OCI-LY7 (cell line): ENCODE measurements around the gene INS. TPM values are rescaled to one million over a fixed set of nuclear protein-coding genes. Genes with fewer than 3 reads are reported as not detected.

Experiments used
- BruUV-seq: library from RNA; stranded (reverse); fragments of 400-500 nt; replicated peaks from 2 replicates; lab custom pipeline; 2021; lab: Mats Ljungman, UMichigan
- CTCF ChIA-PET: fragments of 300-600 bp; sonication (Branson Sonifier 250); formaldehyde crosslinking; loops from one replicate; lab custom pipeline; 2022; ENCODE audit warnings: antibody characterized with exemption; ENCODE audit not compliant: unreplicated experiment; lab: Charles Lee
- POLR2A ChIA-PET: fragments of 300-600 bp; sonication (Branson Sonifier 250); formaldehyde crosslinking; loops from one replicate; lab custom pipeline; 2022; ENCODE audit warnings: antibody characterized with exemption; lab: Charles Lee
- DNase-seq: peaks from one replicate; pipeline ENCODE4 v3.0.0-alpha.2; 2015; ENCODE audit warnings: low spot score
- H2AFZ ChIP-seq: fragments of 200-600 bp; sonication (generic), shearing (Covaris generic); 2 replicates; pipeline ENCODE4 v1.6.1; 2014; ENCODE audit warnings: mild to moderate bottlenecking, antibody characterized with exemption, low read length, moderate library complexity
- H3K27ac ChIP-seq: fragments of 200-600 bp; sonication (generic); 2 replicates; pipeline ENCODE4 v1.5.1; 2014; ENCODE audit warnings: mixed run types, low read depth, mild to moderate bottlenecking, moderate library complexity, low read length, inconsistent platforms; ENCODE audit not compliant: poor library complexity, severe bottlenecking
- H3K36me3 ChIP-seq: fragments of 200-600 bp; sonication (generic); 2 replicates; pipeline ENCODE4 v1.6.1; 2014; ENCODE audit warnings: mild to moderate bottlenecking, antibody characterized with exemption, low read length, moderate library complexity, mixed read lengths; ENCODE audit not compliant: insufficient read depth
- H3K4me1 ChIP-seq: fragments of 200-600 bp; sonication (generic); 2 replicates; pipeline ENCODE4 v1.5.1; 2014; ENCODE audit warnings: mild to moderate bottlenecking, low read length; ENCODE audit not compliant: insufficient read depth, poor library complexity, severe bottlenecking
- H3K4me2 ChIP-seq: fragments of 200-600 bp; sonication (generic); 2 replicates; pipeline ENCODE4 v1.6.1; 2014; ENCODE audit warnings: mild to moderate bottlenecking, low read length
- H3K4me3 ChIP-seq: fragments of 200-600 bp; sonication (generic); 2 replicates; pipeline ENCODE4 v1.5.1; 2014; ENCODE audit warnings: mild to moderate bottlenecking, low read depth, low read length; ENCODE audit not compliant: poor library complexity, severe bottlenecking
- H3K79me2 ChIP-seq: fragments of 200-600 bp; sonication (generic); 2 replicates; pipeline ENCODE4 v1.6.1; 2016; ENCODE audit warnings: low read depth, mild to moderate bottlenecking, low read length, moderate library complexity, mixed read lengths; ENCODE audit not compliant: insufficient read depth
- H3K9me2 ChIP-seq: fragments of 200-600 bp; sonication (generic); 2 replicates; pipeline ENCODE4 v1.6.1; 2016; ENCODE audit warnings: mild to moderate bottlenecking, low read length, mixed read lengths; ENCODE audit not compliant: insufficient read depth
- H3K9me3 ChIP-seq: fragments of 200-600 bp; sonication (generic); 2 replicates; pipeline ENCODE4 v1.6.1; 2014; ENCODE audit warnings: mild to moderate bottlenecking, mixed run types, low read length, mixed read lengths
- H4K20me1 ChIP-seq: fragments of 200-600 bp; sonication (generic); 2 replicates; pipeline ENCODE4 v1.6.1; 2014; ENCODE audit warnings: mild to moderate bottlenecking, antibody characterized with exemption, low read length, moderate library complexity, mixed read lengths; ENCODE audit not compliant: insufficient read depth
- CTCF ChIP-seq: fragments of 200-600 bp; sonication (generic); conservative IDR thresholded peaks from 2 replicates; pipeline ENCODE4 v1.5.1; 2014; ENCODE audit warnings: mild to moderate bottlenecking, antibody characterized with exemption, low read length, moderate library complexity, mixed read lengths
- EZH2phosphoT487 ChIP-seq: fragments of 200-600 bp; sonication (generic); IDR thresholded peaks from 2 replicates; pipeline ENCODE4 v1.6.1; 2018; ENCODE audit warnings: low read depth, borderline replicate concordance, mild to moderate bottlenecking, mixed run types, antibody characterized with exemption, low read length, moderate library complexity, mixed read lengths
- intact Hi-C: fragments of 100-400 bp; cut with micrococcal nuclease; formaldehyde crosslinking; loops from one replicate; pipeline ENCODE4 v1.10.0; 2022; ENCODE audit not compliant: unreplicated experiment
- total RNA-seq, 2 experiments: library from RNA; depleted of rRNA in 1 of 2; stranded (reverse); fragments of >200 nt in 1 of 2; shearing (Covaris generic) in 1 of 2; gene quantifications; 2 replicates each; pipeline ENCODE4 v1.2.3, GENCODE V29; 2014 to 2022

INS gene
- total RNA-seq, 2 experiments from 2014 or later, result not detected

GRCh38 chr11:2168286-2169004 is 7.4 kb upstream of the INS start:
- no peak for DNase-seq
- no peaks in the 10 kb centered on the region for H3K9me2 ChIP-seq
- no peak overlapping the region for H2AFZ ChIP-seq
- H3K4me3 ChIP-seq, result no peak overlapping the region
- no peaks in the 10 kb centered on the region for H3K79me2 ChIP-seq
- intact Hi-C loops, result no loop called here
- BruUV-seq, result no TSS peak
- no peaks in the 10 kb centered on the region for H4K20me1 ChIP-seq
- H3K4me1 ChIP-seq, result no peaks in the 10 kb centered on the region
- no peak for TF ChIP-seq CTCF
- no peak for TF ChIP-seq EZH2phosphoT487
- H3K9me3 ChIP-seq, result no peaks in the 10 kb centered on the region
- H3K36me3 ChIP-seq, result no peaks in the 10 kb centered on the region
- no peak overlapping the region for H3K4me2 ChIP-seq
- ChIA-PET CTCF (no interaction called here), POLR2A (interaction anchor here (0.7 kb wide), 1 partner anchor 24 kb away, joined by 4 read pairs; no protein-coding TSS in a partner anchor)
- H3K27ac ChIP-seq, result no peak overlapping the region

- no peaks in the 10 kb centered on the region for H4K20me1 ChIP-seq
- BruUV-seq, result no TSS peak
These were observed 6.4 kb upstream of the INS start for GRCh38 chr11:2167141-2168045.

More at GRCh38 chr11:2167141-2168045, 6.4 kb upstream of the INS start:
- CTCF ChIA-PET, result no interaction called here
- Histone ChIP-seq H3K9me3 (no peaks in the 10 kb centered on the region), H3K79me2 (no peaks in the 10 kb centered on the region), H3K4me3 (no peak overlapping the region), H2AFZ (no peak overlapping the region), H3K27ac (no peak overlapping the region), H3K4me2 (no peak overlapping the region), H3K9me2 (no peaks in the 10 kb centered on the region), H3K4me1 (no peaks in the 10 kb centered on the region), H3K36me3 (no peaks in the 10 kb centered on the region)
- DNase-seq, result no peak
- intact Hi-C loops, result no loop called here
- TF ChIP-seq EZH2phosphoT487 (no peak), CTCF (no peak)
- POLR2A ChIA-PET, result interaction anchor here (0.7 kb wide), 1 partner anchor 25 kb away, joined by 4 read pairs; no protein-coding TSS in a partner anchor
